Measurements from ENCODE around the gene WDFY1. TPM values are rescaled to one million over a fixed set of nuclear protein-coding genes. Genes with fewer than 3 reads are reported as not detected.

Gene WDFY1
- total RNA-seq, 4 donors from 2014 or later, result 28.1 to 38.4 (median 31.8) TPM

DNA sequence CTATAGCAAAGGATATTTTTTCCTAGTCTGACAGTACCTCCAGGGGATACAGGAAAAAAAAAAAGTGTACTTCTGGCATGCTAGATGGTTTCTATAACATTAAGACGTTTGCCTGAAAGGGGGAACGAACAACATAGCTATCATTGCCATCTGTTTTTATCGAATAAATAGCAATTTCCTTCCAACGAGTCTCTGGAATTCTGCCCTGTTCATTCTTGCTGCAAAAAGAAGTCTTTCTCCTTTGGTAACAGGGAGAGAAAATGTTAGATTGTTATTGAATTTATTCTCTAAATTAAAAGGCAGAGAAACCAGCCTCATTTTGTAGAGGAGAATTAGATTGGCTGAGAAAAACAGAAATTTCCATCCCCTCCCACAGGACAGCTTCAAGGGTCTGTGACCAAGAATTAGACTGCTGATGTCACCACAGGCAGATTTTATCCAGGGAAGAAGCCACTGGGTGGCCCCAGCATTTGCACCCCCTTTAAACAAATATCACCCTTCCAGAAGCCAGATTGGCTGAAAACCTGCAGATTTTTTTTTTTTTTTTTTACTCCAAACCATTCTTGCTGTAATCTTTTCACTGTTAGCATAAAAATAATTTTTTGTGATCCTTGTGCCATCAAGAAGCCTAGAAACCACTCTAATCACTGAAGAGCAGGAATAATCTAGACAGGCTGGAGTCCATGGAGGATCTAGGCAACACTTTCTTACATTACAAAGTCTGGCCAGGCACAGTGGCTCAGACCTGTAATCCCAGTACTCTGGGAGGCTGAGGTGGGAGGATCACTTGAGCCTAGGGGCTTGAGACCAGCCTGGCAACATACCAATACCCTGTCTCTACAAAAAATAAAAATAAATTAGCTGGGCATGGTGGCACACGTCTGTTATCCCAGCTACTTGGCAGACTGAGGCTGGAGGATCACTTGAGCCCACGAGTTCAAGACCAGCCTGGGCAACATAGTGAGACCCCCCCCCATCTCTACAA is 12.0 kb downstream of the WDFY1 start:
- intact Hi-C loops (cut with DNase I; ENCODE audit: low total_unique reads), result no loop called here
- TF ChIP-seq, protein P1, sequence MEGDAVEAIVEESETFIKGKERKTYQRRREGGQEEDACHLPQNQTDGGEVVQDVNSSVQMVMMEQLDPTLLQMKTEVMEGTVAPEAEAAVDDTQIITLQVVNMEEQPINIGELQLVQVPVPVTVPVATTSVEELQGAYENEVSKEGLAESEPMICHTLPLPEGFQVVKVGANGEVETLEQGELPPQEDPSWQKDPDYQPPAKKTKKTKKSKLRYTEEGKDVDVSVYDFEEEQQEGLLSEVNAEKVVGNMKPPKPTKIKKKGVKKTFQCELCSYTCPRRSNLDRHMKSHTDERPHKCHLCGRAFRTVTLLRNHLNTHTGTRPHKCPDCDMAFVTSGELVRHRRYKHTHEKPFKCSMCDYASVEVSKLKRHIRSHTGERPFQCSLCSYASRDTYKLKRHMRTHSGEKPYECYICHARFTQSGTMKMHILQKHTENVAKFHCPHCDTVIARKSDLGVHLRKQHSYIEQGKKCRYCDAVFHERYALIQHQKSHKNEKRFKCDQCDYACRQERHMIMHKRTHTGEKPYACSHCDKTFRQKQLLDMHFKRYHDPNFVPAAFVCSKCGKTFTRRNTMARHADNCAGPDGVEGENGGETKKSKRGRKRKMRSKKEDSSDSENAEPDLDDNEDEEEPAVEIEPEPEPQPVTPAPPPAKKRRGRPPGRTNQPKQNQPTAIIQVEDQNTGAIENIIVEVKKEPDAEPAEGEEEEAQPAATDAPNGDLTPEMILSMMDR (IDR thresholded peaks at IDR 0.05), result no peak
- no peak for TF ChIP-seq POLR2A (IDR thresholded peaks at IDR 0.05)
- 27 to 30% methylated on average over 6 of the region's 6 CpGs for WGBS, 2 donors
- no peak overlapping the region for H3K4me3 ChIP-seq (ENCODE audit: low read depth, poor library complexity, severe bottlenecking)
- no peak for DNase-seq (ENCODE audit: low spot score in 2 of 2)

DNA sequence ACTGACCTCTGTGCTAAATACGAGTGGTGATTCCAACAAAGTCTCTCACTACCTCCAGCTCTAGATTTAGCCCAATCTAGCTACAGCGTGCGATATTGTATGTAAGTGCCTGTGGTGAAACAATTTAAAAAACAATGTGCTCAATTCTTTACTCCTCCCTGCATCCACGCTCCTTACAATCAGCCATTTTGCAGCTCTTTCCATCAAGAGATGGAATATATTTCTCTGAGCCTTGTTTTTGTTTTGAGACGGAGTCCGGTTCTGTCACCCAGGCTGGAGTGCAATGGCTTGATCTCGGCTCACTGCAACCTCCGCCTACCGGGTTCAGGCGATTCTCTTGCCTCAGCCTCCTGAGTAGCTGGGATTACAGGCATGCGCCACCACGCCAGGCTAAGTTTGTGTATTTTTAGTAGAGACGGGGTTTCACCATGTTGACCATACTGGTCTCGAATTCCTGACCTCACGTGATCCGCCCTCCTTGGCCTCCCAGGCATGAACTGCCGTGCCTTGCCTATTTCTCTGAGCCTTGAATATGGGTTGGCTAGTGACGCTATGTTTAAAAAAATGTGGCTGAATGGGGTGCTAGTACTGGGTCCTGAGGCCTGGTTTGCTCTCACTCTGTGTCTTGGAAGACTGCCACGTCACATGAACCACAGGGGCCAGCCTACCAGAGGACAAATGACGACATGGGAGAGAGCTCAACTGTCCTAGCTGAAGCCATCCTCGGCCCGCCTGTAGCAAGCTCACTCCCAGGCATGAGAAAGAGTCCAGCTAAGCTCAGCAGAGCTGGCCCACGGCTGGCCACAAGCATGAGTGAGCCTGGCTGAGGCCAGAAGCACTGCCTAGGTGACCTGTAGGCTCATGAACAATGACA is 14.8 kb downstream of the WDFY1 start:
- no peak overlapping the region for H3K4me3 ChIP-seq (ENCODE audit: low read depth, poor library complexity, severe bottlenecking)
- no peak for TF ChIP-seq POLR2A (IDR thresholded peaks at IDR 0.05)
- TF ChIP-seq, protein P1 (IDR thresholded peaks at IDR 0.05), result no peak
- DNase-seq (ENCODE audit: low spot score in 2 of 2), result peak; percentile 58 to 89
- intact Hi-C loops (cut with DNase I; ENCODE audit: low total_unique reads), result no loop called here
- 72 to 81% methylated on average over 23 of the region's 23 CpGs for WGBS, 2 donors

DNA sequence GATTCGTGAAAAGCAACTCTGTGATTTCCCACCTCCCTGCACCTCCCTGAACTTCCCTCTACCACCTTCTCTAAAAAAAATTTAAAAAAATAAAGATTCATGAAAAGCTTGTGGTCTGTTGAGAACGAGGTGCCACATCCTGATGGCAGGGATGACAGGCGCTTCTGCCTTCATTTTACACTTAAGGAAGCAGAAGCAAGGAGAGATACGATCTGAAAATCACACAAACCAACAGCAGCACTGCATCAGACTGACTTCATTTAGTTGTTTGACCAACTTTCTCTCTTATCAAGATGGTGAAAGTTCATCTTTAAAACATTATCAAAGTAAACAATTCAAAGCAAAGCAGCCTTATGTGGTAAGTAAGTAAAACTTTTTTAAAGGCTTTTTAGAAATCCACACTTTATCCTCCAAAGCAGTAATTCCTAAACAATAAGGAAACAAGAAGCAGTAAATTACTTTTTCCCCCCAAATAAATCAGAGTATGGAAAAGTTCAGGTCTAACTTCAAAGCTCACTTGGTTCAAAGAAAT is 15.5 kb downstream of the WDFY1 start:
- intact Hi-C loops (cut with DNase I; ENCODE audit: low total_unique reads), result loop anchor here (5.0 kb wide), 1 partner anchor 172 kb away; no protein-coding TSS in a partner anchor
- TF ChIP-seq POLR2A (IDR thresholded peaks at IDR 0.05), result no peak
- TF ChIP-seq, protein P1 (IDR thresholded peaks at IDR 0.05), result no peak
- no peak for DNase-seq (ENCODE audit: low spot score in 2 of 2)
- no peak overlapping the region for H3K4me3 ChIP-seq (ENCODE audit: low read depth, poor library complexity, severe bottlenecking)
- WGBS, 2 donors, result 69 to 72% methylated on average over 4 of the region's 4 CpGs

DNA sequence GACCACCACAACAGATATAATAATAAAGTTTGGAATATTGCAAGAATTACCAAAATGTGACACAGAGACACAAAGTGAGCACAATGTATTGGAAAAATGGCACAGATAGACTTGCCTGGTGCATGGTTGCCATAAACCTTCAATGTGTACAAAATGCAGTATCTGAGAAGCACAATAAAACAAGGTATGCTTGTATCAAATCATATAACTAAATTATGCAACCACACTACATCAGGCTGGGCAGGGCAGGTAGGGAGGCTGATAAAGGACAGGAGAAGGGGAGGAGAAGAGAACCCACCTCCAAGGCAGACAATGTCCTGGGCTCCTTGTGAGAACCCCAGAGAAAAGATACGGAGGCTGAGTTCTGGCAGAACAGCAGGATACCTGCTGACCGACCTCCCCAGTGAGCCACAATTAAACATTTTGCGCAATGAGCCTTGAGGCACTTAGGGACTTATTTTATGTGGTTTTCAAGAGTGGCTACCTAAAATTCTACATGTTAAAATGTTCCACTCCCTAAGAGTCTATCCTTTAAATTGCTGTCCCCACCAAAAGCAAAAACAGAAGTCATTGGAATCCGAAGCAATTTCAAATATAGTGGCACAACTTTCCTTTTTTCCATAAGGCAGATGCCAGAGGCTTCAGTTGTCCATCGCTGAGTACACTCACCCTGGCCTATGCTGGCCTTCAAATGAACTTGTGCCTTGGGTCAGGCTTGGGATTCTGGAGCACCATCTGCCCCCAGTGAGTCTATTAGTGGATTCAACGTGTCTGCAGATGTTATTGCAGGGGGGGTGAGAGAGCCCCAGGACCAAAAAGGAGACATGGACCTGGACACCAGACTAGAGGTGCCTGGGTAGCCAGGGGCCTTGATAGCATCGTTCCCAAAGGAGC is 16.8 kb downstream of the WDFY1 start:
- no peak overlapping the region for H3K4me3 ChIP-seq (ENCODE audit: low read depth, poor library complexity, severe bottlenecking)
- no peak for TF ChIP-seq POLR2A (IDR thresholded peaks at IDR 0.05)
- TF ChIP-seq, protein P1 (IDR thresholded peaks at IDR 0.05), result no peak
- 89 to 91% methylated on average over 7 of the region's 7 CpGs for WGBS, 2 donors
- intact Hi-C loops (cut with DNase I; ENCODE audit: low total_unique reads), result loop anchor here (5.0 kb wide), 1 partner anchor 171 kb away; no protein-coding TSS in a partner anchor
- no peak for DNase-seq (ENCODE audit: low spot score in 2 of 2)

DNA sequence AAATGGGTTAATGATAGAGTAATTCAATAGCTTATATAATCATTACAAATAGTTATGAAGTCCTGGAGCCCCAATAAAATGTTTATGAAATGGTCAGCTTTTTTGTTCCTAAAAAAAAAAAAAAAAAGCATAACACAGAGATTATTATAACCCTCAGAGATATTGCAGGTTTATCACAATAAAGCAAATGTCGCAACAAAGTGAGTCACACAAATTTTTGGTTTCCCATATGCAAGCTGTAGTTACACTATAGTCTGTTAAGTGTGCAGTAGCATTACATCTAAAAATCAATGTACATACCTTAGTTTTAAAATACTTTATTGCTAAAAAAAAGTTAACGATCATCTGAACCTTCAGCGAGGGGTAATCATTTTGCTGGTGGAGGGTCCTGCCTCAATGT is 20.0 kb downstream of the WDFY1 start:
- 95 to 97% methylated on average over 3 of the region's 3 CpGs for WGBS, 2 donors
- intact Hi-C loops (cut with DNase I; ENCODE audit: low total_unique reads), result loop anchor here (5.0 kb wide), 1 partner anchor 168 kb away; no protein-coding TSS in a partner anchor
- no peak overlapping the region for H3K4me3 ChIP-seq (ENCODE audit: low read depth, poor library complexity, severe bottlenecking)
- TF ChIP-seq, protein P1 (IDR thresholded peaks at IDR 0.05), result no peak
- no peak for TF ChIP-seq POLR2A (IDR thresholded peaks at IDR 0.05)
- DNase-seq (ENCODE audit: low spot score in 2 of 2), result no peak
